GM19239 (cell line): ENCODE measurements around the gene CFAP46.
A peak's percentile ranks its signal among the peaks of the same experiment; 100 is the strongest.

Experiments
- DNase-seq: peaks from one replicate; pipeline ENCODE4 v3.0.0; 2011; ENCODE audit warnings: low spot score; ENCODE audit not compliant: insufficient read length
- FAIRE-seq: peaks from 2 replicates; lab custom pipeline; 2011; peaks lifted over from hg19 to GRCh38; lab: Jason Lieb, UNC

CFAP46 gene

DNA sequence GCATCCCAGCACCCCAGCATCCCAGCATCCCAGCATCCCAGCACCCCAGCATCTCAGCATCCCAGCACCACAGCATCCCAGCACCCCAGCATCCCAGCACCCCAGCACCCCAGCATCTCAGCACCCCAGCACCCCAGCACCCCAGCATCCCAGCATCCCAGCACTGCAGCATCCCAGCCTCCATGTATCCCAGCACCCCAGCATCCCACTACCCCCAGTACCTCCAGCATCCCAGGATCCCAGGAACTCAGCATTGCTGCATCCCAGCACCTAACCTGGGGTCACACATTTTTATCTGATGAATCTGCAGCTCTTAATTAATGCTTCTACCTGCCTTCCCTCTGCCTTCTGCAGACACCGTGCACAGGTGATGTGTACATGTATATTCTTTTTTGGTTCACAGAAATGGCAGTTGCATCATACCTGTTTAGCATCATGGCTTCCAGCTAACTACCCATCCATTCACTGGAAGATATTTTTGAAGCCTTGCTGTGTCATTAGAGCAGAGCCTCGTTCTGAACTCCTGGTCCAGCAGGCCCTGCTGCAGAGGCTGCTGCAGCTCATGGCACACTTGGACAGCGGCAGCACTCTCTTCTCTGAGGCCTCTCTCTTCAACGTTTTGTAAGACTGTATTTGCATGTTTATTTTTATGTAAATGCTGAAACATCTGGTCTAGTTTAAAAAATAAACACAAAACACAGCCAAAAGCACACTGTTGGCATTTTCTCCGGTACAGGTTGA lies 4.6 kb upstream of the CFAP46 start:
- FAIRE-seq = no peak
- DNase-seq = no peak

DNA sequence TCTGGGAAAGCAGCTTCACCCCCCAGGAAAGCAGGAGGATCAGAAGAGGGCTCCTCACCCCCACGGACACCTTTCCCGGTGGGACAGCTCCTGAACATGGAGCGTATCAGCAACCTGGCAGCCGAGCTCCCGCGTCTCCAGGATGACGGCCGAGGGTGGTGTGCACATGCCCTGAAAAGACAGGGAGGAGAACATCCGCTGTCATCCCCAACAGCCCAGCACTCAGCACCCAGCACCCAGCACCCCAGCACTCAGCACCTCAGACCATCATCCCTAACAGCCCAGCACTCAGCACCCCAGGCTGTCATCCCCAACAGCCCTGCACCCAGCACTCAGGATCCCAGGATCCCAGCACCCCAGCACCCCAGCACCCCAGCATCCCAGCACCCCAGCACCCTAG lies 3.9 kb upstream of the CFAP46 start:
- DNase-seq (no peak), FAIRE-seq (no peak)

DNA sequence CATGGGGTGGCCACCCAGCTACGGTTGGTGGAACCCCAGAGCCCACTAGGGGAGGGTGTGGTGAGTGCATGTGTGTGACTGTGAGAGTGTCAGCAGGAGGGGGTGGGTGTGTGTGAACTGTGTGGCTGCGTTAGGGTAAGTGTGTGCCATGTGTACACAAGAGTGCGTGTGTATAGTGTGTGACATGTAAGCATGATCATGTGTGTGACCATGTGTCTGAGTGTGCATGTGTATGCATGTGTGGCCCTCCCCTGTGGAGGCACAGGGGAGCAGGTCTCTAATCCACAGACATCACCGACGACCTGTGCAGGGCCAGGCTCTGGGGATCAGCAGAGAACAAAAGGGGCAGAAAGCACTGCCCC lies 3.5 kb upstream of the CFAP46 start:
- FAIRE-seq (no peak), DNase-seq (no peak)

DNA sequence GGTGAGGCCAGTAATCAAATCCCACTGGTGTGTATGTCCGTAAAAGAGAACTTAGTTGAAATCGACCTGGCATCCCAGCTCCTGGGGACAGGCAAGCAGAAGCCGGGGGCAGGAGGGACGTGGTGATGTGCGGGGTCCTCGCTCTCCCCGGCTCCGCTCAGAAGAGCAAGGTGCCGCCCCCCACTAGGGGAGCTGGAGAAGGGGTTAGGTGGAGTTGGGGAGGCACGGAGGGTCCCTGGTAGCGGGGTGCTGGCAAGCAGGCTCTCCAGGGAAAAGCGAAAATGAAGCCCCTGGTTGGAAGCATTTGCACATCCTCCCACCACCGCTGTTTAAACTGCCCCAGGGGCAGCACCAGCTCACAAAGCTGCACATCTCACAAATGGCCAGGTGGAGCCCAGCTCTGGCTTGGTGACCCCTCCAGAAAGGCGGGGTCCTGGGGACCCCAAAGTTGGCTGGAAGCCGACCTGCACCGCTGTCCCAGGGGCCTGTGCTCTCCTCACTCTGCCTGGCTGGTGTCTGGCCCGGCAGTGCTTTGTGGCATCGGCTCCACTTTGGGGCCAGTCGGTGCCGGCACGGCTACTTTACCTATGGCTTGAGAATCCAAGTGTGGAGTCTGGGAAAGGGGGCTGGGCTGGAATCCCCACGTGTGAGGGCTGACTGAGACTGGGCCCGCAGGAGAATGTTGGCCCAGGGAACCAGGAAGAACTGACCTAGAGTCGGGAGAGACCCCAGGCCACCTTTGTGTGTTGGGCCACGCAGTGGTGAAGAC lies 2.9 kb upstream of the CFAP46 start:
- DNase-seq (no peak), FAIRE-seq (no peak)

DNA sequence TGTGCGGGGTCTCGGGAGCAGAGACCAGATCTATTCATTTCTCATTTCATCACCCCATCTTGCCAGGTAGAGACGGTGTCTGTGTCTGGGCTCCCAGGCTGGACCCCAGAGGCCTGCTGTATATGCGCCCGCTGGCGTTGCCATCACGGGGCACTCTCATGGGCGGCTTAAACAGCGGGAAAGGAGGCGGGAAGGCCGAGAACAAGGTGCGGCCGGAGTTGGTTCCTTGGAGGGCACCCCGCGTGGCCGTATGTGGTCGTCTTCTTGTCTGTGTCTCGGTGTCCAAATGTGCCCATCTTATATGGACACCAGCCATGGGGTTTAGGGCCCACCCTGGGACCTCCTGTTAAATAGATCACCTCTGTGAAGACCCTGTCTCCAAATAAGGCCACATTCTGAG lies 2.1 kb upstream of the CFAP46 start:
- FAIRE-seq (no peak), DNase-seq (no peak)

DNA sequence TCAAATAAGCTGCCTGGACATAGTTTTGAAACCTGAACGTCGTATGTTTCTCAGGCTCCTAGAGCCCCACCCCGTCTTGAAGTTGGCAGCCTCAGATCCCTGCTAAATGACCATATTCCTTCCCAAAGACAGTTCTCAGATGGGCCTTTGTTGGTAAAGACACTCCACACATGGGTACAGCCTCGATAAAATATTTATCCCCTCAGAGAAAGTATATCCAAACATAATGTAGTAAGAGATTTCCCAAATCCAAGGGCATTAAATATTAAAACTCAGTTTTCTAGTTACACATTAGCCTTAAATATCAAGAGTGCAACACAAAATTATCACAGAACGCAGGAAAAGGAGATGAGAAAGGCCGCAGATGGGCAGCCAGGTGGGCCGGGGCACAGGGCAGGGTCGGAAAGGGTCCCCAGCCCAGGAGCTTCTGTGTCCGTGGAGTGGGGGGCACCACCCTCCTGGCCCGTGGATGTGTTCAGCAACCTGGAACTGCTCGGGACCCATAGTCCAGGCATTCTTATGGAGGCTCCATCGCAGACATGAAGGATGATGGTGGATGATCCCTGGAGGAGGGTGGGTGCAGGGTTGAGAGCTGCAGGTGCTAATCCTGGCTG lies 1.5 kb upstream of the CFAP46 start:
- FAIRE-seq = no peak

GRCh38 chr10:132943058-132943790 lies 854 bp upstream of the CFAP46 start:
- no peak for DNase-seq

More for the DNA sequence above, 1.5 kb upstream of the CFAP46 start:
- DNase-seq = no peak

GRCh38 chr10:132941640-132942051 lies 724 bp downstream of the CFAP46 start:
- DNase-seq = no peak
- FAIRE-seq = no peak

More at GRCh38 chr10:132943058-132943790, 854 bp upstream of the CFAP46 start:
- no peak for FAIRE-seq

DNA sequence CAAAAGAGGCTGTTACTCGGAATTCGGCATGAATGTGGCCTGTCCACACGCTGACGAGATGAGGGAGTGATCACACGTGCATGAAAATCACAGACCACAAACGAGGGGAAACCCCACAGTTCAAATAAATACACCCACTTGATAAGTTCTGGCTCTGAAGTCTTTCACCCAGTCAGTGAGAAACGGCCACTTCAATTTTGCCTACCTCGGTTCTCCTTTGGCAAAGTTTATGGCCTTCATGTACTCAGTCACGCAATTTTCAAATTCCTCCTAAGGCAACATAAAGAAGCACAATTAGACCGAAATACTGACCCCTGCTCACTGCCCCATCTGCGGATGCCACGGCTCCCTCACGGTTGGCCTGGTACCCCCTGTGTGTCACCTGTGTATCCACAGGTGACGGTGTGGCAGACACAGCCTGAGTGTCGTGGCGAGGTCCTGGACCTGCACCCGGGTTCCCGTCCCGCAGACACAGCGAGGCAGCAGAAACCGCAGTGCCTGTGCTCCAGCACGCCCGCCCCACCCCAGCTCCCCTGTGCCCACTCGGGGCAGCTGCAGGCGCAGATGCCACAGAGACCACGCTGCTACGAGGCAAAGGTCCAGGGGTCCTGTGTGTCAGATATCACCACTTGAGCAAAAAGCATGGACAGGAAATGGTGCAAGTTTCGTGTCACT lies 1.4 kb downstream of the CFAP46 start:
- no peak for DNase-seq

DNA sequence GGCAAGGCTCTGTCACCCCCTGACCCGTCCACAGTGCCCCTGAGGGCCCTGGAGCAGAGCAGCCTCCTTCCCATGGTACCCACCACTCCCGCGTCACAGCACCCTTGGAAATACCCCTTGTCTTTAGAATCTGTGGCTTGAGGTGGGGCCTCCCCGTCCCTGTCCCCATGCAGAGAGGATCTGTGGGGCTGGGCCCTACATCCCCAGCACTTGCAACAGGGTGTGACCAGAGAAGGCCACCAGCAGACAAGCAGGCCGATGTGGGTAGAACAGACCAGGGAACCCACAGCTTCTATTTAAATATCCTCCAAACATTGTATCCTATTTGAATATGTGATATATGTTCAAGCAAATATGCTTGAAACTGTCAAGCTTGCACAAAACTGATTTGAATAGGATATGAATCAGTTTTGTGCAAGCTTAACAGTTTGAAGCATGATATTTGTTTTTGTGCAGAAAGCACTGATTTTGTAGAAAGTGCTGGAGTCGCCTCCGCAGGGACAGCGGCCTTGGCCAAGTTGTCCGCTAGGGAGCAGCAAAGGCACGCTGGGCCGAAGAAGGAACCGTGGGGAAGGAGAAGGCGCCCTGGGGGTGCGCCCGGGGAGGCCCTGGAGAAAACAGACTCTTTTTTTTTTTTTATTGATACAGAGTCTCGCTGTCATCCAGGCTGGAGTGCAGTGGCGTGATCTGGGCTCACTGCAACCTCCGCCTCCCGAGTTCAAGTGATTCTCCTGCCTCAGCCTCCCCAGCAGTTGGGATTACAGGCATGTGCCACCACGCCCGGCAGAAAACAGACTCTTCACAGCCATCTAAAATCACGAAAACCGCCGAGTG lies 2.2 kb downstream of the CFAP46 start:
- DNase-seq = peak; percentile 75
- FAIRE-seq = peak; percentile 52

More for the DNA sequence above, 1.4 kb downstream of the CFAP46 start:
- no peak for FAIRE-seq

DNA sequence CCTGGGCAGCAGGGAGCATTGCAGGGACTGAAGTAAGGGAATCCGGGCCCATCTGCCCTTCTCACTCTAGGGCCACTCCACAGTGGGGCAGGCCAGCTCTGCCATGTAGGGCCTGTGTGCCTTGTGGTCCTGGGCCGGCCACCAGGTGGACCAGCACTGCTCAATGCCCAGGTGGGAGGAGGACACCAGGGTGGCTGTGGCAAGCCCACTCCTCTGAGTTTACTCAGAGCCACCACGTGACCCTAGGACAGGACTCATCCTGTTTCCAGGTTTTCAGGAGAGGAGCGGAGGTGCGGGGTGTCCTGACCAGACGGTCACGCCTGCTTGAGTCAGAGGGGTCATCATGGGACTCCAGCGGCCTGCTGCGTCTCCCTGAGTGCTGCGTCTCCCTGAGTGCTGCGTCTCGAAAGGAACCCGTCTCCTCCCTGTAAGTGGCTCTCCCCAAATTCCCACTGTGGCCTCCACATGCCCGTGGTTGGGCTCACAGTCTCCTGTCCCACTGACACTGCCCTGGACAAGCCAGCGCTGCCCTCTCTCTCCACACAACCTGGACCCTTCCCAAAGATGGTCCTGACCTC lies 2.9 kb downstream of the CFAP46 start:
- DNase-seq (no peak), FAIRE-seq (no peak)

DNA sequence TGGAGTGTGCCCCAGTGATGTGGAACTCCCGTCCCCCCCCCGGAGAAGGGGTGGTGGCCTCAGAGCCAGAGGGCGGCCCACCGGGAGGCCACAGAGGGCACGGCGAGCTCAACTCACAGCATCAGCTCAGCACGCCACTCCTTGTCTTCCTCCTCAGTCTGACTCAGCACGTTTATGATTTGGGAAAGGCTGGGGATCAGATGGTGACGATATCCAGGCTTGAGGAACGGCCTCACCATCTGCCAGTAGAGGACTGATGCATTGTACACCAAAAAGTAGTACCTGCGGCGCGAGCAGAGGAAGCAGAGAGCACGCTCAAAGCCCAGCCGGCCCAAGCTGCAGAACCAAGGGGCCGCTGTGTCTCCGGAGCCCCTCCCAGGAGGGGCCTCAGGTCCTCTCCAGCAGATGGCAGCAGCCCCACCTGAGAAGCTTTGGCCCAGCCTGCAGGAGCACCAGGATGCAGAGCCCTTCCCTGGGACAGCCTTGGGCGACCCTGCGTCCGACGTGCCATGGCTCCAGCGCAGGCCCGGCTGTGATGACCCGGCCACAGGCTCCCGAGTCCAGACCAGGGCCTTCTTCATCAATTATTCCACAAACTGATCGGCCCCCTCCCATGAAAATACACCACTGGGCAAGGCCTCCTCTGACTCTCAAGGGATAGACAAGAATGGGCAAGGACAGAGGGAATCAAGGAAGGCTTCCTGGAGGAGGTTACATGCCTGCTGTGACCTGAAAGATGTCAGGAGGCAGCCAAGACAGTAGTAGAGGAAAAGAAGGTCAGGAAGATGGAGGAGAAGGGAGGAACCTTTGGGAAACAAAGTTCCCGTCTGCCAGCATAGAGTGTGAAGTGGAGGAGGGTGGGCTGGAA lies 3.7 kb downstream of the CFAP46 start:
- DNase-seq (no peak), FAIRE-seq (no peak)

GRCh38 chr10:132937861-132938260 lies 4.5 kb downstream of the CFAP46 start:
- FAIRE-seq (no peak), DNase-seq (no peak)

- no peak for DNase-seq
- FAIRE-seq = no peak
Measured at GRCh38 chr10:132934953-132935352, 7.4 kb downstream of the CFAP46 start.

DNA sequence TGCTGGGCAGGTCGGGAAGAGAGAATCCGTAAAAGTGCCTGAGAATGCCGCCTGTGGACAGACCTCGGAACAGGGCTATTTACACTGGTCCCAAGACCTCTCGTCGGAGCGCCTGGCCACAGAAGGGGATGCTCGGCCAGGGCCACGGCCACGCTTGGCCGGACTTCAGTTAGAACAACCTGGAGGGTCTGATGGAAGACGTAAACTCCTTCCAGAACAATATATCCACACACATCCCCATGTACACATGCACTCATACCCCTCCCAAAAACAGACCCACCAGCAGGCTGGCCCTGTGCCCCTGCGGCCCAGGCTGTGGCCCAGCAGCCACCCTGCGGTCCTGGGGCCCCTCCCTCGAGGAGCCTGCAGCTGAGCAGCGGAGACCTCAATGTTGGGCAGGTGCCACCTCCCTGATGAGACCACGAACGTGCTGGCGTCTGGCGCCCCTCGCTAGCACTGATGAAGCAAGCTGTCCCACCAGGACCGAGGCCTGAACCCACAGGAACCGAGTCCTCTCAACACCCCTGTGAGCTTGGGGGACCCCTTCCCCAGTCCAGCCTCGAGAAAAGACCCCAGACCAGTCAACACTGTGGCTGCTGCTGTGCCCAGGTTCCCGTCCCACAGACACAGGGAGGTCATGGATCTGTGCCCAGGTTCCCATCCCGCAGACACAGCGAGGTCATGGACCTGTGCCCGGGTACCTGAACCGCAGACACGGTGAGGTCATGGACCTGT lies 8.9 kb downstream of the CFAP46 start:
- FAIRE-seq (no peak), DNase-seq (no peak)

DNA sequence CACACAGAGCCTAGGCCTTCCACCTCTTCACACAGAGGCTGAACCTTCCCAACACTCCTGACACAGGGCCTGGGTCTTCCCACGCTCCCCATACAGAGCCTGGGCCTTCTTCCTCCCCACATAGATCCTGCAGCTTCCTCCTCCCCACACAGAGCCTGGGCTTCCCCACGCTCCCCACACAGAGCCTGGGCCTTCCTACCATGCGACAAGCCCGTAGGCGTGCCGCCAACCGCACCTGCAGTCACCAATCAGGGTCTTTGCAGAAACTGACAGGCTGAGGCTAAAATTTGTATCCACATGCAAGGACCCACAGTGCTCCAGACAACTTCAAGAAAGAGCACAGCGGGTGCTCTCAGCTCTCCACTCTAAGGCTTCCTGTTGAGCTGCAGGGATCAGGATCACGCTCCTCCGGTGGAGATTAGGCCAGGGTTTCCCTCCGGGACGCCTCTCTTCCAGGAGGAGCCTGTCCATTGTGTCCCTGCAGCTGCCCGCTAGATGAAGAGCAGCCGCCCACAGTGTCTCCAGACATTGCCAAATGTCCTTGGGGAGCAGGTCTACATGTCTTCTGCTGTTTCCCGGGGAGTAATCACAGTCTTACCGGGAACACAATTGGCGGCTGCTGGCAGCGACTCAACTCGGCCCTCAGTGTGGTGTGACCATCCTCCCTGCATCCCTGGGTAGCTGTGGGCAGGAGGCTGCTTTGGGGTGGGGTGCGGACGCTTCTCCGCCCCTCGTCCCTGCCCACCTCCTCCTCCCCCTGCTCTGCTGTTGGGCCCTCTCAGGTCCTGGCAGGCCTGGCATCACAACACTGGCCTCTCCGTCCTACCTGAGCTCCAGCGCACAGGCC lies 9.7 kb downstream of the CFAP46 start:
- FAIRE-seq = no peak
- DNase-seq = no peak
